ENCODE data around the gene IRGQ. TPM values are rescaled to one million over a fixed set of nuclear protein-coding genes. Genes with fewer than 3 reads are reported as not detected.

IRGQ gene
- total RNA-seq, 2 experiments from 2014 or later, result 15.3 to 16.5 TPM

- H3K9me3 Mint-ChIP-seq, result peaks cover 3% of the 10 kb centered on the region
- H3K36me3 Mint-ChIP-seq (ENCODE audit: low read depth), result peaks cover 46% of the 10 kb centered on the region
- DNase-seq, result no peak
- POLR2A ChIA-PET, result interaction anchor here (1.0 kb wide), 1 partner anchor 11 kb away, joined by 3 read pairs; no protein-coding TSS in a partner anchor
- CTCF ChIA-PET, result interaction anchor here (1.3 kb wide), 1 partner anchor 11 kb away, joined by 6 read pairs; no protein-coding TSS in a partner anchor
- no peak overlapping the region for H3K27ac Mint-ChIP-seq
- H3K4me3 Mint-ChIP-seq, result no peak overlapping the region
- H3K4me1 Mint-ChIP-seq, result no peaks in the 10 kb centered on the region
- no peaks in the 10 kb centered on the region for H3K27me3 Mint-ChIP-seq
Observed at GRCh38 chr19:43544077-43544476, 51.9 kb downstream of the IRGQ start.

DNA sequence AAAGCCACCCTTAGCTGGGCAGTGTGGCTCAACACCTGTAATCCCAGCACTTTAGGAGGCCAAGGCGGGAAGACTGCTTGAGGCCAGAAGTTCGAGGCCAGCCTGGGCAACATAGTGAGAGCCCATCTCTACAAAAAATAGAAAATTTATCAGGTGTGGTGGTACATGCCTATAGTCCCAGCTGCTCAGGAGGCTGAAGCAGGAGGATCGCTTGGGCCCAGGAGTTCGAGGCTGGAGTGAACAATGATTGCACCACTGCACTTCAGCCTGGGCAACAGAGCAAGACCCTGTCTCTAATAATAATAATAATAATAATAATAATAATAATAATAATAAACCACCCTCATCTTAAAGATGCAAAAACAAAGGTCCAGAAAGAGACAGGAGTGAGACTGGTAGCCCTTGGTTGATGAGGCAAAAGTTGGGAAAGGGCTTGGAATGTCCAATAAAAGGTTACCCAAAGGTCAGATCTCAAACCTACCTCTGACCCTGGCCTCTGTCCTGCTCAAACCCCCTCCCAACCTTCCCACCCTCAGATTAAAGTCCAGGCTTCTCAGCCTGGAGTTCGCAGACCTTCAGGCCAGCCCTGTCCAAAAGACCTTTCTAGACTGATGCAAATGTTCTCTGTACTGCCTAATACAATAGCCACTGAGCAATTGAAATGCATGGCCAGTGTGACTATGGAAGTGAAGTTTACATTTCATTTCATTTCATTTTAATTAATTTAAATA, 53.8 kb downstream of the IRGQ start:
- Mint-ChIP-seq H3K4me1 (no peaks in the 10 kb centered on the region), H3K36me3 (ENCODE audit: low read depth) (peaks cover 62% of the 10 kb centered on the region), H3K27me3 (no peaks in the 10 kb centered on the region), H3K4me3 (no peak overlapping the region), H3K9me3 (peaks cover 7% of the 10 kb centered on the region), H3K27ac (no peak overlapping the region)
- CTCF ChIA-PET, result interaction anchor here (2.0 kb wide), 1 partner anchor 13 kb away, joined by 5 read pairs; no protein-coding TSS in a partner anchor
- no peak for DNase-seq
- POLR2A ChIA-PET, result no interaction called here

- no peak for DNase-seq
- H3K4me1 Mint-ChIP-seq, result peaks cover under 1% of the 10 kb centered on the region
- no peaks in the 10 kb centered on the region for H3K27me3 Mint-ChIP-seq
- H3K27ac Mint-ChIP-seq, result no peak overlapping the region
- ChIA-PET CTCF (no interaction called here), POLR2A (no interaction called here)
- peaks cover 68% of the 10 kb centered on the region for H3K36me3 Mint-ChIP-seq (ENCODE audit: low read depth)
- H3K9me3 Mint-ChIP-seq, result peaks cover 7% of the 10 kb centered on the region
- H3K4me3 Mint-ChIP-seq, result no peak overlapping the region
Observed at GRCh38 chr19:43540381-43540780, 55.6 kb downstream of the IRGQ start.

- peaks cover 7% of the 10 kb centered on the region for H3K9me3 Mint-ChIP-seq
- CTCF ChIA-PET, result interaction anchor here (1.7 kb wide), 1 partner anchor 16 kb away, joined by 5 read pairs; no protein-coding TSS in a partner anchor
- DNase-seq, result no peak
- peaks cover 5% of the 10 kb centered on the region for H3K4me1 Mint-ChIP-seq
- no peak overlapping the region for H3K4me3 Mint-ChIP-seq
- no peak overlapping the region for H3K27ac Mint-ChIP-seq
- H3K36me3 Mint-ChIP-seq (ENCODE audit: low read depth), result peaks cover 60% of the 10 kb centered on the region
- no peaks in the 10 kb centered on the region for H3K27me3 Mint-ChIP-seq
- POLR2A ChIA-PET, result interaction anchor here (1.0 kb wide), 1 partner anchor 16 kb away, joined by 3 read pairs; no protein-coding TSS in a partner anchor
Observed at GRCh38 chr19:43538922-43539321, 57.0 kb downstream of the IRGQ start.

- H3K36me3 Mint-ChIP-seq (ENCODE audit: low read depth), result peaks cover 32% of the 10 kb centered on the region
- CTCF ChIA-PET, result interaction anchor here (0.5 to 3.5 kb wide), 8 partner anchors 10 to 159 kb away, joined by 3 to 29 read pairs (median 4); partner anchors contain the start of genes IRGQ and ZNF576
- no peak overlapping the region for H3K4me3 Mint-ChIP-seq
- H3K4me1 Mint-ChIP-seq, result peaks cover 23% of the 10 kb centered on the region
- peak overlapping the region; percentile 37 for H3K27ac Mint-ChIP-seq
- POLR2A ChIA-PET, result interaction anchor here (1.1 to 1.6 kb wide), 3 partner anchors 10 to 36 kb away, joined by 3 to 5 read pairs (median 4); no protein-coding TSS in a partner anchor
- peak; percentile 30 for DNase-seq
- H3K9me3 Mint-ChIP-seq, result peaks cover 7% of the 10 kb centered on the region
- no peaks in the 10 kb centered on the region for H3K27me3 Mint-ChIP-seq
Observed at GRCh38 chr19:43534816-43535761, 60.8 kb downstream of the IRGQ start.

Other genes starting within 250 kb of the IRGQ start
- not detected for gene CD177, start 242.4 kb downstream of the IRGQ start, total RNA-seq
- not detected for gene TEX101, start 181.2 kb downstream of the IRGQ start, total RNA-seq
- gene LYPD3, start 130.5 kb downstream of the IRGQ start, total RNA-seq, result 1 to 10 TPM in 1 of 2 experiments, under 1 TPM in 1; 0.63 to 1.0 TPM
- 10 to 100 TPM; 12.0 to 15.2 TPM for gene PHLDB3, start 91.4 kb downstream of the IRGQ start, total RNA-seq
- gene ETHE1, start 68.9 kb downstream of the IRGQ start, total RNA-seq, result 10 to 100 TPM; 90.7 to 91.1 TPM
- gene ZNF575, start 62.9 kb downstream of the IRGQ start, total RNA-seq, result 1 to 10 TPM; 4.1 to 4.8 TPM
- 10 to 100 TPM; 42.5 to 46.1 TPM for gene XRCC1, start 20.6 kb downstream of the IRGQ start, total RNA-seq
- 1 to 10 TPM; 3.7 to 4.4 TPM for gene PINLYP, start 20.3 kb downstream of the IRGQ start, total RNA-seq
- 10 to 100 TPM; 13.2 to 13.5 TPM for gene ZNF576, start 461 bp upstream of the IRGQ start, total RNA-seq
- under 1 TPM; 0.28 to 0.45 TPM for gene SRRM5, start 16.0 kb upstream of the IRGQ start, total RNA-seq
- 10 to 100 TPM; 19.7 to 20.6 TPM for gene ZNF428, start 23.5 kb upstream of the IRGQ start, total RNA-seq
- under 1 TPM; 0.43 to 0.60 TPM for gene CADM4, start 43.7 kb upstream of the IRGQ start, total RNA-seq
- 10 to 100 TPM; 29.2 to 29.3 TPM for gene PLAUR, start 74.0 kb upstream of the IRGQ start, total RNA-seq
- not detected for gene IRGC, start 119.9 kb upstream of the IRGQ start, total RNA-seq
- gene SMG9, start 158.8 kb upstream of the IRGQ start, total RNA-seq, result 10 to 100 TPM; 58.1 to 64.6 TPM
- 10 to 100 TPM; 71.7 to 72.3 TPM for gene KCNN4, start 184.8 kb upstream of the IRGQ start, total RNA-seq
- gene LYPD5, start 206.3 kb upstream of the IRGQ start, total RNA-seq, result under 1 TPM; 0.70 to 0.71 TPM
- 1 to 10 TPM; 6.5 to 6.8 TPM for gene ZNF283, start 231.2 kb upstream of the IRGQ start, total RNA-seq

Data from activated CD4-positive, alpha-beta memory T cell treated with anti-CD3 and anti-CD28 coated beads, Interleukin-2, amount 10 ng/mL, durations not matched to agents 7 days and 5 days (primary cell).